GM23248 (cell line): ENCODE measurements around the gene SPATS2. TPM values are rescaled to one million over a fixed set of nuclear protein-coding genes. Genes with fewer than 3 reads are reported as not detected.

ENCODE experiments used
- DNase-seq: peaks from one replicate; pipeline ENCODE4 v3.0.0-alpha.2; 2015
- H2AFZ ChIP-seq: fragments of 200-600 bp; sonication (generic); 2 replicates; pipeline ENCODE4 v1.6.1; 2016; ENCODE audit warnings: antibody characterized with exemption
- H3F3A ChIP-seq: fragments of 200-600 bp; sonication (generic); 2 replicates; pipeline ENCODE4 v1.6.1; 2016; ENCODE audit warnings: mild to moderate bottlenecking, antibody characterized with exemption, mixed run types; ENCODE audit not compliant: insufficient read depth
- H3K27ac ChIP-seq: fragments of 200-600 bp; sonication (generic); 2 replicates; pipeline ENCODE4 v1.5.1; 2016; ENCODE audit warnings: mild to moderate bottlenecking
- H3K27me3 ChIP-seq: fragments of 200-600 bp; sonication (generic); replicated peaks from 2 replicates; pipeline ENCODE4 v1.6.1; 2016; ENCODE audit warnings: mild to moderate bottlenecking; ENCODE audit not compliant: insufficient read depth
- H3K36me3 ChIP-seq: fragments of 200-600 bp; sonication (generic); 2 replicates; pipeline ENCODE4 v1.6.1; 2016; ENCODE audit warnings: low read depth, mild to moderate bottlenecking
- H3K4me1 ChIP-seq: fragments of 200-600 bp; sonication (generic); 2 replicates; pipeline ENCODE4 v1.6.1; 2016; ENCODE audit warnings: mild to moderate bottlenecking; ENCODE audit not compliant: insufficient read depth
- H3K4me2 ChIP-seq: fragments of 200-600 bp; sonication (generic); one replicate; pipeline ENCODE4 v1.6.1; 2016; ENCODE audit warnings: mild to moderate bottlenecking; ENCODE audit not compliant: unreplicated experiment
- H3K4me3 ChIP-seq: fragments of 200-600 bp; sonication (generic); 2 replicates; pipeline ENCODE4 v1.5.1; 2016; ENCODE audit warnings: mild to moderate bottlenecking
- H3K79me2 ChIP-seq: fragments of 200-600 bp; sonication (generic); 2 replicates; pipeline ENCODE4 v1.6.1; 2016; ENCODE audit warnings: mild to moderate bottlenecking; ENCODE audit not compliant: insufficient read depth
- H3K9ac ChIP-seq: fragments of 200-600 bp; sonication (generic); 2 replicates; pipeline ENCODE4 v1.6.1; 2016; ENCODE audit warnings: mild to moderate bottlenecking
- H3K9me2 ChIP-seq: fragments of 200-600 bp; sonication (generic); 2 replicates; pipeline ENCODE4 v1.6.1; 2016; ENCODE audit warnings: mixed run types, mild to moderate bottlenecking, moderate library complexity; ENCODE audit not compliant: insufficient read depth
- H3K9me3 ChIP-seq: fragments of 200-600 bp; sonication (generic); one replicate; pipeline ENCODE4 v1.6.1; 2017; ENCODE audit warnings: low read depth
- H4K20me1 ChIP-seq: fragments of 200-600 bp; sonication (generic); 2 replicates; pipeline ENCODE4 v1.6.0; 2016; ENCODE audit not compliant: insufficient read depth
- EZH2 ChIP-seq: fragments of 200-600 bp; sonication (generic); IDR thresholded peaks from 2 replicates; pipeline ENCODE4 v1.6.1; 2018; ENCODE audit warnings: antibody characterized with exemption, mild to moderate bottlenecking; ENCODE audit not compliant: insufficient read depth, poor library complexity, severe bottlenecking
- EZH2phosphoT487 ChIP-seq: fragments of 200-600 bp; sonication (generic); IDR thresholded peaks from 2 replicates; pipeline ENCODE4 v1.6.1; 2018; ENCODE audit warnings: antibody characterized with exemption, moderate library complexity, mild to moderate bottlenecking, low read depth; ENCODE audit not compliant: insufficient read depth
- WGBS, 2 experiments: methylation state at CpG; one replicate each; pipeline ENCODE4 v1.1.6; 2015 to 2017; ENCODE audit warnings: low lambda C conversion rate in 2 of 2, low coverage in 1 of 2; ENCODE audit errors: missing lambda C conversion rate in 2 of 2; 5-methylcytosine and 5-hydroxymethylcytosine counted together
- in situ Hi-C: fragments of 300-500 bp; cut with MboI; formaldehyde crosslinking; loops from 2 replicates; pipeline ENCODE4 v1.15.0; 2020
- polyA plus RNA-seq: library from polyadenylated mRNA; unstranded; fragments of >200 nt; fragmentation: Nextera tagmentation; extraction: Ambion mirVana; gene quantifications from 2 replicates; pipeline ENCODE4 v1.2.1, GENCODE V29; 2016
- total RNA-seq: library from RNA; depleted of rRNA; stranded (reverse); fragments of >200 nt; shearing (Covaris generic); gene quantifications from 2 replicates; pipeline ENCODE4 v1.2.3, GENCODE V29; 2014

Gene SPATS2
- total and polyA plus RNA-seq, 2 experiments from 2014 or later, result 22.3 to 25.0 TPM

- H3K9me3 ChIP-seq, result no peaks in the 10 kb centered on the region
- H2AFZ ChIP-seq, result no peak overlapping the region
- H3K4me1 ChIP-seq, result peaks cover 6% of the 10 kb centered on the region; the same call in 1 of the 2 replicates
- in situ Hi-C loops, result no loop called here
- H3K27me3 ChIP-seq, result peaks cover 59% of the 10 kb centered on the region
- H3K9ac ChIP-seq, result no peak overlapping the region
- no peaks in the 10 kb centered on the region for H4K20me1 ChIP-seq
- TF ChIP-seq EZH2phosphoT487 (no peak), EZH2 (no peak)
- no peak overlapping the region for H3K27ac ChIP-seq
- 0 out of 2 replicates have a peak, but pooled peaks cover under 1% of the 10 kb centered on the region for H3F3A ChIP-seq
- H3K4me3 ChIP-seq, result no peak overlapping the region
- H3K9me2 ChIP-seq, result no peaks in the 10 kb centered on the region
- WGBS, 2 experiments, result 67 to 68% methylated on average over 3 to 6 of the region's 6 CpGs
- no peaks in the 10 kb centered on the region for H3K36me3 ChIP-seq
- DNase-seq, result no peak
- H3K79me2 ChIP-seq, result no peaks in the 10 kb centered on the region
- no peak overlapping the region for H3K4me2 ChIP-seq
Measured at GRCh38 chr12:49338830-49339463, 28.3 kb upstream of the SPATS2 start.

GRCh38 chr12:49339464-49339861, 27.8 kb upstream of the SPATS2 start:
- no peaks in the 10 kb centered on the region for H3K36me3 ChIP-seq
- H2AFZ ChIP-seq, result no peak overlapping the region
- no peak overlapping the region for H3K9ac ChIP-seq
- no peak overlapping the region for H3K4me3 ChIP-seq
- H3K27ac ChIP-seq, result no peak overlapping the region
- H3K4me2 ChIP-seq, result no peak overlapping the region
- TF ChIP-seq EZH2 (no peak), EZH2phosphoT487 (no peak)
- WGBS, 2 experiments, result 56 to 62% methylated on average over 5 of the region's 5 CpGs
- no peaks in the 10 kb centered on the region for H3K79me2 ChIP-seq
- H3K27me3 ChIP-seq, result peaks cover 60% of the 10 kb centered on the region
- peaks cover 6% of the 10 kb centered on the region; the same call in 1 of the 2 replicates for H3K4me1 ChIP-seq
- no peaks in the 10 kb centered on the region for H3K9me2 ChIP-seq
- in situ Hi-C loops, result no loop called here
- DNase-seq, result no peak
- no peaks in the 10 kb centered on the region for H4K20me1 ChIP-seq
- 0 out of 2 replicates have a peak, but pooled peaks cover 4% of the 10 kb centered on the region for H3F3A ChIP-seq
- H3K9me3 ChIP-seq, result no peaks in the 10 kb centered on the region

GRCh38 chr12:49340095-49340870, 27.0 kb upstream of the SPATS2 start:
- no peak for DNase-seq
- Histone ChIP-seq H3K9ac (no peak overlapping the region), H3K4me3 (no peak overlapping the region), H3K27me3 (peaks cover 58% of the 10 kb centered on the region), H3K4me2 (no peak overlapping the region), H4K20me1 (no peaks in the 10 kb centered on the region), H3K9me2 (no peaks in the 10 kb centered on the region), H3K27ac (no peak overlapping the region), H3F3A (0 out of 2 replicates have a peak, but pooled peaks cover 4% of the 10 kb centered on the region), H3K79me2 (no peaks in the 10 kb centered on the region), H2AFZ (no peak overlapping the region), H3K4me1 (peaks cover 6% of the 10 kb centered on the region; the same call in 1 of the 2 replicates), H3K36me3 (no peaks in the 10 kb centered on the region), H3K9me3 (no peaks in the 10 kb centered on the region)
- WGBS, 2 experiments, result 54 to 58% methylated on average over 6 of the region's 6 CpGs
- no peak for TF ChIP-seq EZH2phosphoT487
- in situ Hi-C loops, result no loop called here

GRCh38 chr12:49340971-49341776, 26.1 kb upstream of the SPATS2 start:
- Histone ChIP-seq H3K4me3 (no peak overlapping the region), H3K9me3 (no peaks in the 10 kb centered on the region), H3K4me2 (no peak overlapping the region), H3K27me3 (peaks cover 57% of the 10 kb centered on the region), H3K4me1 (peaks cover 11% of the 10 kb centered on the region), H4K20me1 (no peaks in the 10 kb centered on the region), H3K9me2 (no peaks in the 10 kb centered on the region), H3K9ac (no peak overlapping the region), H3K36me3 (no peaks in the 10 kb centered on the region), H2AFZ (no peak overlapping the region), H3K79me2 (no peaks in the 10 kb centered on the region), H3K27ac (no peak overlapping the region), H3F3A (0 out of 2 replicates have a peak, but pooled peaks cover 4% of the 10 kb centered on the region)
- TF ChIP-seq EZH2 (no peak), EZH2phosphoT487 (no peak)
- in situ Hi-C loops, result no loop called here
- 62% methylated on average over 14 of the region's 14 CpGs for WGBS, 2 experiments
- DNase-seq, result no peak
